Measurements from ENCODE around the gene CAMK4.

DNA sequence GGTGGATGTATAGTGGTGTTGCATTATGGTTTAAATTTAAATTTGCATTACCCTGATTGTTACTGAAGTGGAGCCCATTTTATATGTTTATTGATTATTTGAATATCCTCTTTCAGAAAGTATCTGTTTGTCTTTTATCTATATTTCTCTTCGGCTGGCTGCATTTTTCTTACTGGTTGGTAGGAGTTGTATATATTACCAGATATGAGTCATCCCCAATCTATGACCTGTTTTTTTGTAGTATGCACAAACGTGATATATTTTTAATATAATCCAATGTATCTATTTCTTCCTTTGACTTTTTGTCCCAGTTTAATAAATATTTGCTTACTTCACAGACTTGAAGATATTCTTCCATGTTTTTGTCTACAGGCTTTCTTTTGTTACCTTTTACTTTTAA, 29.3 kb upstream of the CAMK4 start:
- TF ChIP-seq, protein P1, sequence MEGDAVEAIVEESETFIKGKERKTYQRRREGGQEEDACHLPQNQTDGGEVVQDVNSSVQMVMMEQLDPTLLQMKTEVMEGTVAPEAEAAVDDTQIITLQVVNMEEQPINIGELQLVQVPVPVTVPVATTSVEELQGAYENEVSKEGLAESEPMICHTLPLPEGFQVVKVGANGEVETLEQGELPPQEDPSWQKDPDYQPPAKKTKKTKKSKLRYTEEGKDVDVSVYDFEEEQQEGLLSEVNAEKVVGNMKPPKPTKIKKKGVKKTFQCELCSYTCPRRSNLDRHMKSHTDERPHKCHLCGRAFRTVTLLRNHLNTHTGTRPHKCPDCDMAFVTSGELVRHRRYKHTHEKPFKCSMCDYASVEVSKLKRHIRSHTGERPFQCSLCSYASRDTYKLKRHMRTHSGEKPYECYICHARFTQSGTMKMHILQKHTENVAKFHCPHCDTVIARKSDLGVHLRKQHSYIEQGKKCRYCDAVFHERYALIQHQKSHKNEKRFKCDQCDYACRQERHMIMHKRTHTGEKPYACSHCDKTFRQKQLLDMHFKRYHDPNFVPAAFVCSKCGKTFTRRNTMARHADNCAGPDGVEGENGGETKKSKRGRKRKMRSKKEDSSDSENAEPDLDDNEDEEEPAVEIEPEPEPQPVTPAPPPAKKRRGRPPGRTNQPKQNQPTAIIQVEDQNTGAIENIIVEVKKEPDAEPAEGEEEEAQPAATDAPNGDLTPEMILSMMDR (IDR thresholded peaks at IDR 0.05), result no peak
- no peak for TF ChIP-seq POLR2A (IDR thresholded peaks at IDR 0.05)

Data from prostate gland (tissue), 2 donors.